HG03103 (cell line): ENCODE results near the gene WFDC12.

Experiments
- ATAC-seq: cut with Tn5 transposase; IDR thresholded peaks from one replicate; pipeline ENCODE4 v1.9.1; 2021; ENCODE audit warnings: low read depth; ENCODE audit not compliant: unreplicated experiment

Gene WFDC12

DNA sequence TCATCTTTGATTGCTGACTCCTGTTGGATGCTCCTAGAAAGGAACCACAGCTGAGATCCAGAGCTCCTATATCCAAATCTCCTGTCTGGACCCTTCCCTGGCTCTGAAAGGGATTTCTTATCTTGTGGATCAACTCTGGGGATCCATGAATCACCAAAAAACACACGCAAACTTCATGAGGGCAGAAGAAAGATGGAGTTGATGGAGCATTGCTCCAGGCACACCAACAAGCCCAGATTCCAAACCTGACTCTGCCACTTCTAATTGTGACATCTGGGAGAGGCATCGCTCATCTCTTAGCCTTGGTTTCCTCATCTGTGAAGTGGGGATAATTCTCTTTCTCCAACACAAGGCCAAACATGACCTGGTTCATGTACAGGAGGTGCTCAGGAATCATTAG is 30.1 kb downstream of the WFDC12 start:
- no peak for ATAC-seq

DNA sequence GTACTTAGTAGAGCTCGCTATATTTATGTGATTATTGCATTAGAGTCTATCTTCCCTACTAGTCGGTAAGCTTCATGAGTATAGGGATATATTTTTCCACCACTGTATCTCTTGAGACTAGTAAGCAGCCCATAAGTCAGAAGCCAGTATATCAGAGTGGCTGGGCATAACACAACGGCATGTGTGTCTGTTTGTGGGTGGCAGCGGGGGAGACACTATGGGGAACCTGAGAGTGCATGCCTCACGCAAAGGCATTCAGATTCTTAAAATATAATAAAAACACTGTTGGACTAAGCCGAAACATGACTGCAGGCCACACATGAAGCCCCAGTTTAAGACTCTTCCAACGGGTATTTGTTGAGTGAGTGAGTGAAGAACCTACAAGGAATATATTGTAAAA is 31.4 kb downstream of the WFDC12 start:
- no peak for ATAC-seq

DNA sequence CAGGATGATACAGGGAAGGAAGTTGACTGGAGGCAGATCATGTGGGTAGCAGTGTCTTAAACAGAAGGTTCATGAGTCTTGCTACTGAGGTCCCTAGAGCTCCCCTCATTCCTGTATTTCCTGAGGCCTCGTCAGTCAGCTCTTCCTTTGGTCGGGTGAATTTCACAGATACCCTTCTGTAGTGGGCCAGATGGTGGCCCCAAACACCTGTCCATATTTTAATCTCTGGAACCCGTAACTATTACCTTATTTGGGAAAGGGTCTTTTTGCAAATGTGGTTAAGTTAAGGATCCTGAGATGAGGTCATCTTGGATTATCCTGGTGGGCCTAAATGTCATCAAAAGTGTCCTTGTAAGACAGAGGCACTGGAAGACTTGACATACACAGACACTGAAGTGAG is 32.9 kb downstream of the WFDC12 start:
- ATAC-seq: no peak

DNA sequence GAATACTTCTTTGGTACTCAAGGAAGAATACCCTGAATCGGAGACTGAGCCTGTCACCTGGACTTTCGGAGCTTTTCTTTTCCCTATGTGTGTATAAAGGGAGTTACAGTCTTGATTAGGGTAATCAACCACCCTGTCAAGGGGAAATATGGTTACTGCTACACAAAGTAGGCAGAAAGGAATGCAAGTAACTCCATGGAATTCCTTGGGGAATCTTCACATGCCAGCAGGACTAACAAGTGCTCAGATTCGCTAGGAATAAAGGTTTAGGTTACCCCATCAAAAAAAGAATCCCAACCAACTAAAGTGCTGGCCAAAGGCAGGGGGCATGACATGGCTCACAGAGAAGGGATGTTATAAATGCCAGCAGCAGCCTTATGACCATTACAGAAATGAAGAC is 33.8 kb downstream of the WFDC12 start:
- no peak for ATAC-seq

DNA sequence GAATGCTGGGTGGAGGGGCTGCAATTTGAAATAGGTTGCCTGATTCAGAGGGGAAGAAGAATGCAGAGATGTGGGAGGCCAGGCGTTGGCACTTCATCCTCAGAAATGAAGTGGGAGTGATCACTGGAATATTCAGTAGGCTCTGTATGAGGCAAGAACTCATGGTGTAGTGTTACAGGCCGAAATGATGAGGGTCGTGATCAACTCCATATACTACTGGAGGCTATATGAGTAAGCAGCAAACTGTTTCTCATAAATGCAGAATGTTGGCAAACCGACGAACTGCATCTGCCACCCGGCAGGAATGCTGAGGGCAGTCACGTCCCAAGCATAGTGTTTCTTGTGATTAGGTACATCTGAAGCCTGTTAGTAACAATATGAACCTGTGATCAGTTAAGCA is 36.0 kb downstream of the WFDC12 start:
- ATAC-seq: no peak

DNA sequence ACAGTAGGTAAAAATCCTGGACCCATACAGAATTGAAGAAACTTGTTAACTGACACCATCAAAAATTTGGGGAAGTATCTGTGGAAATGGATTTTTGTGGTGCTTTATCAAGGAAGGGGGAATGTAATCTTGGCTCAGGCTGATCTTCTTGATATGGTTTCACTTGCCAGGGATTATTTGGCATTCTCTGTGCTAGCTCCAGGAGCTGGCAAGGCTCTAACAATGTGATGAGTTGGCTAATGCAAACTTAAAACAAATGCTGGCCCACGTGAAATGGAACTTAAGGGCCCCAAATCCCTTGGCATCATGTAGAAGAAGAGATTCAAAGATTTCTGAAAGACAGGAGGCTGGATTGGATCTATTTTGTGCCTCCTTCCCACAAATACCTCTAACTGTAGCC is 36.5 kb downstream of the WFDC12 start:
- ATAC-seq: no peak

DNA sequence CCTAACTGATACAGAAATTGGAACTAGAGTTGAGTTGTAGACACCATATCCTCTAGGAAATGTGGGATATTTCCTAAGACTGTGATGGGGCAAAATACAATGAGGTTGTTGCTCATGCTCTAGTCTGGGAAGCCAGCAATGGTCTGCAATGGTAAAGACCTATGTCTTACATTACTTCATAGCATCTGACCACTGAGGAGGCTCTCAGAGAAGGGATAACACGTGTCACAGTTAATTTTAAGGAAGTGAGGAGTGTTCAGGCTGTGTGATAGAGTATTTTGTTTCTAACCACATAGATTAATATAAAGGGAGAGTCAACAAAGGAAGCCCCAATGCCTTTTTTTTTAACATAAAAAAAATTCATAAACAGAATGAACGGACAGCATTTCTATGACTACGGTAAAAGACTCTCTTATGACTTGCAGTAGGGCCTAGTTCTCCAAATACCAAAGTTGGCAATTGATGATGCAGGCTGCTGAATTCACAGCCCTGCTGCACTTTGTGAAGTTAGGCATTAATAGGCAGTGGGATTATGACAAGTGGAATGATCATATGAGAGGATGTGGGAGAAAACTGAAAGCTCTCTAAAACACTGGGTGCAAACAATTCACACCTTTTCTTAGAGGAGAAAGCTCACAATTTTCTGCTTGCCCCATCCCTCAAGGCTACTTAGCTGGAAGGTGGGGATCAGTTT is 37.0 kb downstream of the WFDC12 start:
- no peak for ATAC-seq

DNA sequence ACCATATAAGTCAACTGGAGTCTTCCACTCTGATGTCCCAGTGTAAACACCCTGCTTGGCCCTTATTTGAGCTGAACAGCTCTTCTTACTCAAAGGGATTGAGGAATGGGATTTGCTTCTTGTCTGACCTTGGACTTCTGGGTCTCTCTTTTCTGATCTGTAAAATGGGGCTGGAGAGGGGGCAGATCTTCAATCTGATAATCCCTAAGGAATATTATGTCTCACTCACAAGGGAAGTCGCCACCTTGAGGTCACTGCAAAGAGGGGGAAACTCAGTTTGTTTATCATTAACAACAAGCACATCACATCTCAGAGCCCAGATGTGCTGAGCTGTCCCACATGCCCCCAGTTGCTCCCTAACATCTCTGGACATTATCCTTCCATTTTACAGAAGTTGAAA is 38.4 kb downstream of the WFDC12 start:
- ATAC-seq: no peak

DNA sequence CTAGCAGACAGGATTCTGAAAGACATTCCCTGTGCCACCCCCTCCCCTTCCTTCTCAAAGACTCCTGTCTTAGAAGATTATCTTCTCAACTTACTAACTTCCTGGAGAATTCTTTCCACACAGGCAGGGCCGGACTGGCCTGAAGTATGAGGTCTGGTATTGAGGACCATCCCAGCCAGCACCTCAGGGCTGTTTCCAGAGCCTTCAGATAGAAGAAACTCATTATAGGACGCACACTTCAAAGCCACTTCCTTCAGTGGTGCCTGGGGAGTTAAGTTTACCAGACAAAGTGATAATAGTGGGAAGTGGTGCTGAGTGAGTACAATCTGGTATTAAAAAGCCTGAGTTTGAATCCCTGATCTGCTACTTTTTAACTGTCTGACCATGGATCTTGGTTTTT is 39.0 kb downstream of the WFDC12 start:
- no peak for ATAC-seq

DNA sequence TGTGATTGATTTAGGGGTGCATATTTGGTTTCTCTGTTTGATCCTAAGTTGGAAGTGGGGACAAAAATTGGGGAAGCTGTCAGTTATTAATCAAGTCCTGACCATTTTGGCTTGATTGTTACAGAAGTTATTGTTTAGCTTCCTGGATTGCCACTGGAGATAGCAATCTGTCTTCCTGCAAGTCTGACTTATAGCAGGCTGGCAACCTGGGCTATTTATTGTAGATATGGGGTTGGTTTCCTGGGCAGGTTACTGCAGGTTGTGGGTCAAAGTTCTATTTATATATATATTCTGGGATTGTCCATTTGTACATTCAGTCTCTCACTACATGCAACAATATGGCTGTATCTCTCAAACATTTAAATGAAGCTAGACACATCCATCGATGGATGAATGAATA is 41.1 kb downstream of the WFDC12 start:
- no peak for ATAC-seq

DNA sequence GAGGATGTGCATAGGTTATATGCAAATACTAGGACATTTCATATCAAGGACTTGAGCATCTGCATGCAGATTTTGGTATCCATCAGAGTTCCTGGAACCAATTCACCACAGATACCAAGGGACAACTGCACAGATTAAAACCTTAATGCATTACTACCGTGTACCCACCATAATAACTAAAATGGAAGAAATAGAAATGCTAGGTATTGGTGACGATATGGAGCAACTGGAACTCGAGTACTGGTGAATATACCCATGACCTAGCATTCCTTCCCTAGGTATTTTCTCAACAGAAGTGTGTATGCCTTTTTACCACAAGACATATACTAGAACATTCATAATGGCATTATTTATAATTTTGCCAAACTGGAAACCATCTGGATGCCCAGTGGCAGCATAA is 41.8 kb downstream of the WFDC12 start:
- ATAC-seq: no peak

DNA sequence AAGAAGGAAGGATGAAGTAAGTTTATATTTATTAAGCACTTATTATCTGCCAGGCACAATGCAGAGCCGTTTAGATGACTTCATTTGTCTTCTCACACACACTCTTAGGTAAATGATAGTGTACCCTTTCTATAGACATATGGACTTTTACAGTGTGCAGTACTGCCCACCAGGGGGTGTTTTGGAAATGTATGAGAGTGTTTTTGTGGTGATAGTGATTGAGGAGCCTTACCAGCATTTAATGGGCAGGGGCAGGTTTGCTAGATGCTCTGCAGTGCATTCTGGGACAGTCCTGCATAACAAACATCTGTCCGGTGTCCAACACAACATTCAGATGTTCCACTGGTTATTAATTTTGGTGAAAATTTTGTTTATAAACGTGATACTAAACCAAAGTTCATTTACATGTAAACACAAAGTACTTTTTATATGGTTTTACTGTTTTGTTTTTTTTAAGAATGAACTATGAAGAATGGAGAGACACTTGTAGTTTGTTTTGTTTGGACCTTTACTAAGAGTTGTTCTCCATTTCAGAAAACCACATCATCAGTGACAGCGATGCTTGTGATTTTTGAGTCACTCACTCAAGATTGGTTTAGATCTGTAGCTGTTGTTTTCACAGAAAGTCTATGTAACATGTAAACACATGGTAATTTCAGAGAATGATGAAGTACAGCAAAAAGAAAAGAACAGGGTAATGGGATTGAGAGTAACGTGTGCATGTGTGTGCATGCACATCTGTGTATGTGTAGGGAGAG is 43.2 kb downstream of the WFDC12 start:
- ATAC-seq: no peak

DNA sequence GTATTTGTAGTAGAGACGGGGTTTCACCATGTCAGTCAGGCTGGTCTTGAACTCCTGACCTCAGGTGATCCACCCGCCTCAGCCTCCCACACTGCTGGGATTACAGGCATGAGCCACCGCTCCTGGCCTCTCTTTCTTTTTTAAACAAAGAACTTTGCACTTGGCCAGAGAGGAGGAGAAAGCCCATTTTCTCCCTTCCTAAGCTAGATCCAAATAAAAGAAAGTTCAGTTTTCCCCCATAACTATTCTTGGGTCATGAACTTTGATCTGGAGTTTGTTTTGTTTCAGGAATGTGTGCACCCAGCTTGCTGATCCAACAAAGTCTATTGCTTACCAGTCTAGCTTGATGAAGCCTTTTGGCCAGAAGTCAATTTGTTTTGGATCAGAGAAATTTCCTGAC is 46.7 kb downstream of the WFDC12 start:
- no peak for ATAC-seq
